Measurements from ENCODE around the gene NECAP2.

Gene NECAP2, protein sequence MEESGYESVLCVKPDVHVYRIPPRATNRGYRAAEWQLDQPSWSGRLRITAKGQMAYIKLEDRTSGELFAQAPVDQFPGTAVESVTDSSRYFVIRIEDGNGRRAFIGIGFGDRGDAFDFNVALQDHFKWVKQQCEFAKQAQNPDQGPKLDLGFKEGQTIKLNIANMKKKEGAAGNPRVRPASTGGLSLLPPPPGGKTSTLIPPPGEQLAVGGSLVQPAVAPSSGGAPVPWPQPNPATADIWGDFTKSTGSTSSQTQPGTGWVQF

DNA sequence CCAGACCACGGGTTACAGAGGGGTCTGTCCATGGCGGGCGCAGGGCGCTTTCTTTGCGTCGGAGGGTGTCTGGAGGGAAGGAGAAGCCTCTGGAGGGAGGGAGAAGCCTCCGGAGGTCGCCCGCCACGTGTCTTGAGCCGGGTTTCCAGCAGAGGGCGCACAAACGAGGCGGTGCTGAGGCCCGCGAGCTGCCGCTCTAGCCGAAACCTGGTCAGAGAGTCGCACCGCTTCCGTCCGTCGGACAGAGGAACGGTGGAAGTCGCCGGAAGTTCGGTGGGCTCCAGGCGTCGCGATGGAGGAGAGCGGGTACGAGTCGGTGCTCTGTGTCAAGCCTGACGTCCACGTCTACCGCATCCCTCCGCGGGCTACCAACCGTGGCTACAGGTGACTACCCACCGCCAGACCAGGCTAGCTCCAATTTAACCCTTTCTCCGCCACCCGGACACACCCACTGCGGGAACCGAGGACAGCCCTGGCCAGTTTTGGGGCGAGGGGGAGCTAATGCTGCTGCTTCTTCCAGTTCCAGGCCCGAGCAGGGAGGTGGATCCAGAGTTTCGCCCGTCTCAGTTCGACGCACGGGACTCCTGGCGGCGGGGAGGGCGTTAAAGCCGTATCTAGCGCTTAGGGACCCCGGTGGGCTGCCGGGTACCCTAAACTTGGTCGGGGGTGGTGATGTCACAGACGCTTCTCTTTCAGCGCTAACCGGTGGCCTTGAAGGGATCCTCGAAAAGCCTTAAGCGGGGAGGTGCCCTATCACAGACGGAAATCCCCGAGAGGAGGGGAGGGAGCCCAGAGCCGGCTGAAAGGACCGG lies at the start of gene NECAP2:
TSS of gene NECAP2 (plus strand) at position 255 of the 812 bp plus-strand sequence. CDS start at position 293, 38 bp downstream.
- DNase-seq (ENCODE audit: low read depth) = peak; percentile 88

DNA sequence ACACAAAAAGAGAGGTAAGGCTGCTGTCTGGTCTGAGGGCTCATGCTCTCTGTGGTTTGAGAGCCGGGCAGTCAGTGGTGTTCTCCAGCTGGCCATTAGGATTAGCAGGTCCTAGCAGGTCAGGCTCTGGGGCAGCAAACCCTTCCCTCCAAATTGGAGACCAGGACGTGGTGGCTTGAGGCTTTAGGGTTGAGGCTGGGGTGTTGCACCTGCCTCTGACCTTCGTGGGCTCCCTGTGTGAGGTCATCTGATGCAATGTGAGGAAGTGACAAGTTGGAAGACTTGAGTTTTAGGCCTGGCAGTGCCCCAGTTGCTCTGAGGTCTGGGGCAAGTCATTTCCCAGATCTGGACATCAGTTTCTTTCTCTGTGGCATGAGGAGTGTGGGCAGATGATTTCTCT lies 49.1 kb upstream of the NECAP2 start:
- no peak for DNase-seq (ENCODE audit: low read depth)

DNA sequence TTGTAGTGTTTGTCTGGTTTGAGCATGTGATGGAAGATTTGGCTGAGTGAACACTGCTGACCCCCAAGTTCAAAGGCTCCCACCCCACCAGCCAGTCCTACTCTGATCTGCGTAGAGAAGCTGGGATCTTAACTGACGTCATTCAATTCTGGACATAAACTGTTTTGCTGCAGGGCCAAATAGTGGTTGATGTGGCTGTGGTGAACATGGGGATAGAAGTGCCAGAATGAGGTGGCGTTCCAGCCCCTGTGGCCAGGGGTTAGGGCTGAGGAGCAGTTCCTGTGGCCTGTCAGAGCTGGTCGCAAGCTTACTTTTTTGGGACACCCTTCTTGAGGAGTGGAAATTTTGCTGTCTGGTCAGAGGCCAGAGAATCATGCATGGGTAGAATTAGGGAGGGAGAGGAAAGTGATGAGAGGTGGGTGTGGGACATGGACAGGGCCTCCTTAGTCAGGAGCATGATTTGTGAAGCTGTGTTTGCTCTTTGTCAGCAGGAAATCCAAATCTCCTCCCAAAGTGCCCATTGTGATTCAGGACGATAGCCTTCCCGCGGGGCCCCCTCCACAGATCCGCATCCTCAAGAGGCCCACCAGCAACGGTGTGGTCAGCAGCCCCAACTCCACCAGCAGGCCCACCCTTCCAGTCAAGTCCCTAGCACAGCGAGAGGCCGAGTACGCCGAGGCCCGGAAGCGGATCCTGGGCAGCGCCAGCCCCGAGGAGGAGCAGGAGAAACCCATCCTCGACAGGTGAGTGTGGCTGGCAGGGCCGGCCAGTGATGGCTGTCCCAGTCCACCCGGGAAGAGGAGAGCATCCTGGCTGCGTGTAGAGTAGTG lies 47.6 kb upstream of the NECAP2 start:
- no peak for DNase-seq (ENCODE audit: low read depth)

DNA sequence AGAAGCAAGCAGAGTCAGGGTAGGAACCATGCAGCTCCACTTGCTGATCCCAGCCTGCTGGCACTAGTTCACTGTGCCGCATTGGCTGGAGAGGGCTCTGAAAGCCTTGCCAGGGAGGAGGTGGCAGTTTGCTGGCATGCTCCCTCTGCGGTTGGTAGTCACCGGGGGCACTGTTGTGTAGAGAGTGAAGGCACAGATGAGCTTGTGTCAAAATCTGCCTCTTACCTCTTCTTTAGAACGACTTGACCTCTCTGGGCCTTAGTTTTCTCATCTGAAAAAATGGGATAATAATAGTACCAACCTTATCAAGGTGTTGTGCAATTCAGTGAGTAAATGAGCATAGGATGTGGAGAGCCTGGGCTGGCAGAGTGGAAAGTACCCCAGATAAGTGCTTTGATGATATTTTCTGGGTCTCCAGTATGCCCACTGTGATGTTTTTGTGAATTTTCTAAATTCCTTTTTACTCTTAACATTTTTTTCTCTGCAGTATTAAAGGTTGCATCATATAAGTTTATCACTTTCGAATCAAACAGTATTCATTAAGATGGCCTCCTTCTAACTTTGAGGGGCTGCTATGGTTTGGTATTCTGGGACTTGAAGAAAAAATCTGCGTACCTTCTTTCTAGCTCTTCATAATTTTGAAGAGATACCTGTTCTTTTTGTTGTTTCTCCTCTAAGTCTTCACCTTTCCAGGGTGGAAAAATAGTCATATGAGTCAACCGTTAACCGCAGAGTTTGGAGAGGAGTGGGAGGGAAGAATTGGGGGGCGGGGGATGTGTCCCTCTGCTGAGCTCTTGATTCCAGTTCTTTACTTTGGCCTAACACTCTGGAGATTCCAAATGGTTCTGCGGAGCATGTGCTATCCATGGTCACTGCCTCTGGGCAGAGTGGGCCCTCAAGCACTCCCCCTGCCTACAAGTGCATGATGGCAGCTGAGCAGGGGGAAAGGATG lies 46.7 kb upstream of the NECAP2 start:
- peak; percentile 36 for DNase-seq (ENCODE audit: low read depth)

DNA sequence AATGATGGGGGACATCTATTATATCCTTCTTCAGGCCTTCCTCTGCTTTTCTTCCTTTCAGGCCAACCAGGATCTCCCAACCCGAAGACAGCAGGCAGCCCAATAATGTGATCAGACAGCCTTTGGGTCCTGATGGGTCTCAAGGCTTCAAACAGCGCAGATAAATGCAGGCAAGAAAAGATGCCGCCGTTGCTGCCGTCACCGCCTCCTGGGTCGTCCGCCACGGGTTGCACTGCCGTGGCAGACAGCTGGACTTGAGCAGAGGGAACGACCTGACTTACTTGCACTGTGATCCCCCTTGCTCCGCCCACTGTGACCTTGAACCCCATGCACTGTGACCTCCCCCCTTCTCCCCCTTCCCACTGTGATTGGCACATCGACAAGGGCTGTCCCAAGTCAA lies 45.5 kb upstream of the NECAP2 start:
- no peak for DNase-seq (ENCODE audit: low read depth)

DNA sequence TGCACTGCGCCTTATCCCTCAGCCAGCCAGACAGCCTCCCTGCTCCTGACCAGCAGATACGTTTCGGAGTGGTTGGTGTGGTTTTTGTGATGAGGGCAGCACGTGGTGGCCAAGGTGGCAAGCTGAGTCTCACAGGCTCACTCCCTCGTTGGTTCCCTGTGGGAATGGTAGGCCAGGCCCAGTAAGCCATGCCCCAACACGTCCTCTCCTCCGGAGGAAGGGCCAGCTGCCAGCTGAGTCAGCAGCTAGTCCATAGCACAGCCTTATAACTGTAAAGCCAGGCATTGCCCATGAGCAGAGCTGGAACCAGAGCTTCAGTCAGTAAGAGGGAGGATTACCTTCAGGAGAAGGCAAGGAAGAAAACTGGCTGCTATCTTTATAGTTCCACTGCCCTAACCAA lies 43.9 kb upstream of the NECAP2 start:
- peak; percentile 84 for DNase-seq (ENCODE audit: low read depth)

DNA sequence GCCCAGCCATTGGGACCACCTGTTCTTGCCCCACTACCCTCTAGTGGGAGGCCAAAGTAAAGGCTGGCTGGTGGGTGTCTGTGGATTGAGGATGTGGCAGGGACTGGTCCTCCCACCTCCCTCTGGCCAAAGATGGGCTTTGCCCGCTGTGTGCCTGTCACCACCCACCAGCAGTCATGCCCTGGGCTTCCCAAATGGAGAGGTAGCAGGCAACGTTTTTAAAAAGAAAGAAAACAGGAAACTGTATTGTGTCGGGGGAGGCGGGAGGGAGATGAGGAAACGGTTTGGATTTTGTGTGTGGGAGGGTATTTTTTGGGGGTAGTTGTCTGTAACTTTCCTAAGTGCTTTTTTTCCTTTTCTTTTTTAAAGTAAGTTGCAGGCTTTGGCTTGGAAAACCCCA lies 43.4 kb upstream of the NECAP2 start:
- no peak for DNase-seq (ENCODE audit: low read depth)

DNA sequence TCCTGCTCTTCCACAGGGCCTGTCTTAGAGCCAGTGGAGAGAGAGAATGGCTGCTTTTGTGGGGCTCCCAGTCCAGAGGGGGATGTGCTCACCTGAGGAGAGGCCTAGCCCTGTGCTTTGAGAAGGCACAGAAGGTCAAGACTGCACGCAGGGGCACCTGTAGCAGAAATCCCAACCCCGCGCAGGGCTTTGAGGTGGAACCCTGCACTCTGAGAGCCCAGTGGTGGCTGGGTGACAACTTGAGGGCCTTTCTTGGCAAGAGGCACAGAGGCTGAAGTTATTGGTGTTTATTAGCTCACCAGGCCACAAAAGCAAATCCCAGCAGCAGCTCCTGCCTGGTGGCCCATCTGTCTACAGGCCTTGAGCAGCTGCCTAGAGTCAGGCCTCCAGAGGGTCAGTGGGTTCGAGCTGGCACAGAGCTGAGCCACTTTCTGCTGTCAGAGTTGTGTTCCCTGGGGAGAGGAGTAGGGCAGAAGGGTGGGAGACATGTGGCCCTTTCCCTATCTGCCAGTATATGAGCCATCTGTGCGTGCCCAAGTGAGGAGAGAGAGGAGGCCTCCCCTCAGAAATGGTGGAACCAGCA lies 42.1 kb upstream of the NECAP2 start:
- DNase-seq (ENCODE audit: low read depth) = no peak

DNA sequence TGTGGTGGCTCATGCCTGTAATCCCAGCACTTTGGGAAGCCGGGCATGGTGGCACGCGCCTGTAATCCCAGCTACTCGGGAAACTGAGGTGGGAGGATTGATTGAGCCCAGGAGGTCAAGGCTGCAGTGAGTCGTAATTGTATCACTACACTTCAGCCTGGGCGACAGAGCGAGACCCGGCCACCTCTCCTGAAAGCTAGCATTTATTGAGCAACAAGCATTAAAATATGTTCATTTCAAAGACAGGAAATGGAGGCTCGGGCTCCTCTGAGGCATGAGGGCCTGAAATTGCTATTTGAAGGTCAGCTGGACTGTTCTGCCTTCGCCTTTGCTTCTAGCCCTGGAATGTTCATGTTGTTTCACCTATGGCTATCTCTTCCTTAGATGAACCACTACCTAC lies 37.8 kb upstream of the NECAP2 start:
- no peak for DNase-seq (ENCODE audit: low read depth)

DNA sequence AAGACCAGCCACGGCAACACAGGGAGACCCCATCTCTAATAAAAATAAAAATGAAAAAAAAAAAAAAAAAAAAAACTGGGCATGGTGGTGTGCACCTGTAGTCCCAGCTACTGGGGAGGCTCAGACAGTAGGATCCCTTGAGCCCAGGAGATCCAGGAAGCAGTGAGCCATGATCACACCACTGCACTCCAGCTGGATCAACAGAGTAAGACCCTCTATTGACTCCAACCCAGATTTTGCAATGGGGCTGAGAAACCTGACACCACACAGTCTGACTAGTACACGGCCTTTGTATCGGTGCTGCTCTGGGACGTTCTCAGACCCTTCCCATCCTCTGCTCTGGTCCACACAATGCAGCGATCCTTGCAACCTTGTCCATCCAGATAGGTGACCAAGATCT lies 35.1 kb upstream of the NECAP2 start:
- no peak for DNase-seq (ENCODE audit: low read depth)

DNA sequence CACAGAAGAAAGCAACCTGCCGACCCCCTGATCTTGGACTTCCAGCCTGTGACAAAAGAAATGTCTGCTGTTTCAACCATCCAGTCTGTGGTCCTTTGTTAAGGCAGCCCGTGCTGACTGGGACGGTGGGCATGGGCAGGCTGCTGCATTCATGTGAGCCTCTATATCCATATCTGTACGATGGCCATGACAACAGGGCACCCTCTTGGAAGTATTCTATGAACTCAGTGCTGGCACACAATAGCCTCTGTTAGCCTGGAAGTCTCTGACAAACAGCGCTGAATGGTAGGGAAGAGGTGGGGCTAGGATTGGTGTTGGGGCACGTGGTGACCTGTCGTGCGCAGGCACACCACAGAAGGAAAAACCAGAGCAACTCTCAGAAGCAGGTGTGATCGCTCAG lies 33.7 kb upstream of the NECAP2 start:
- DNase-seq (ENCODE audit: low read depth) = no peak

DNA sequence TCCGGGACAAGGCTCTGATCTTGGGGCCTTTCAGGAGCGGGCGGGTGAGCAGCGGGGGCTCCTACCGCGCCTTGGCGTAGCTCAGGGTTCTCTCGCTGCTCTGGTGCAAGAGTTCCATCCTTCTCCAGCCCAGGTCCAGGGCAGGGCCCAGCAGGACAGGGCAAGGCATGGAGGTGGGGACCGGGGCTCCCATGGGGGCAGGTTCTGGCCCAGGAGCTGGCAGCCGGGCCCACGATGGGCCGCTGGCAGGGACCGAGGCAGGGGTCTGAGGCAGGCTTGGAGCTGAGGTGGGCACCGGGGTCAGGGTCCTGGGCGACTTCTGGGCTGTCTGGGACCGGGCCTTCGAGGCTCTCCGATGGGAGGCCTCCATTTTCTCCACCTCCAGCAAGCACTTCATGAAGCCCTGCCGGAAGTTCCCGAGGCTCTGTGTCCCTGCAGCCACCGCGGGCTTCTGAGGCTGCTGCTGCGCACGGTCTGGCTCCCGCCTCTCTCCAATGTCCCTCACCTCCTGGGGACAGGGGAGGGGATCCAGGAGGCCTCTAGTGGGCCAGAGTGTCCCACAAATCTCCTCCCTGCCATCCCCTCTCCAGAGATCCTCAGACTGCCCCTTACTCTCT lies 30.9 kb upstream of the NECAP2 start:
- DNase-seq (ENCODE audit: low read depth) = no peak

DNA sequence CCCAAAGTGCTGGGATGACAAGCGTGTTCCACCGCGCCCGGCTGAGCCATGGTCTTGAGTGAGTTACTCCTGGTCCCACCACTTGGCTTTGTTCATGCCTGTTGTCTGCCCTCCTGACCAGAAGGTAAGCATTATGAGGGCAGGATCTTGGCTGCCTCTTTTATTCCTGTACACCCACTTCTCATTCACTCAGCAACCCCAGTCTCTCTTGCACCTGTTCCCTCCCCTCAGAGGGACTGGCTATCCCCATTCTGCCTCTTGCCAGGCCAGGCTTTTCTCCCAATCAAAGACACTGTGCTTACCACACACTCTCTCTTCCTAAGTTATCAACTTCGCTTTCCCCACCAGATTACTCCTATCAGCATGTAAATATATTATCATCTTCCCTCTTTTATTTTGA lies 29.7 kb upstream of the NECAP2 start:
- DNase-seq (ENCODE audit: low read depth) = no peak

DNA sequence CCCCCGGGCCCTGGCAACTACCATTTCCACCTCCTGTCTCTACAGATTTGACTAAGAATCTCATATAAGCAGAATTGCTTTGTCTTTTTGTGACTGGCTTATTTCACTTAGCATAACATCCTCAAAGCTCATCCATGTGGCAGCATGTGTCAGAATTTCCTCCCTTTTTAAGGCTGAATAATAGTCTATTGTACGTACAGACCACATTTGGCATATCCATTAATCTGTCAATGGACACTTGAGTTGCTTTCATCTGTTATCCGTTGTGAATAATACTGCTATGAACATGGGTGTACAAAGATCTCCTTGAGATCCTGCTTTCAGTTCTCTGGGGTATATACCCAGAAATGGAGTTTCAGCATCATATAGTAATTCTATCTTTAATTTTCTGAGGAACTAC lies 27.3 kb upstream of the NECAP2 start:
- no peak for DNase-seq (ENCODE audit: low read depth)

DNA sequence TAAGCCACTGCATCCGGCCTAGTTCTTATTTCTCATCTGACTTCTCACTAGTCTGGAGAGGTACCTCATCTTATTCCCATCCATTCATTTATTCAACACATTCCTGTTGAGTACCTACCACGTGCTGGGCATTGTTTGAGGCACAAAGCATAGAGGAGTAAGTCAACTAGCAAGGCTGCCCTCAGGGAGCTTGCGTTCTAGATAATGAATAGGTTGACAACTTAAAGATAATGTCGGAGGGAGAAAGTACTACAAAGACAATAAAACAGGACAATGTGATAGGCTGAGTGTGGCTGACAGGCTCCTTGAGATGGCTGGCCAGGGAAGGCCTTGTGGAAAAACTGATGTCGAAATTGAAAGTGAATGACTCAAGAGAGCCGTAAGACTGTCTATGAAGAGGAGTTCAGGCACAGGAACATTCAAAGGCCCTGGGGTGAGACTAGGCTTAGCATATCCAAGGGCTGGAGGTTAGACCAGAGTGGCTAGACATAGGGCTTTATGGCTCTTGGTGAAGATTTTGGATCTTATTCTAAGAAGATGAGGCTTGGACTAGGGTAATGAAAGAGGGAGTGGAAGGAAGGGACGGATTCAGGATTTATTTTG lies 21.6 kb upstream of the NECAP2 start:
- DNase-seq (ENCODE audit: low read depth) = peak; percentile 54

DNA sequence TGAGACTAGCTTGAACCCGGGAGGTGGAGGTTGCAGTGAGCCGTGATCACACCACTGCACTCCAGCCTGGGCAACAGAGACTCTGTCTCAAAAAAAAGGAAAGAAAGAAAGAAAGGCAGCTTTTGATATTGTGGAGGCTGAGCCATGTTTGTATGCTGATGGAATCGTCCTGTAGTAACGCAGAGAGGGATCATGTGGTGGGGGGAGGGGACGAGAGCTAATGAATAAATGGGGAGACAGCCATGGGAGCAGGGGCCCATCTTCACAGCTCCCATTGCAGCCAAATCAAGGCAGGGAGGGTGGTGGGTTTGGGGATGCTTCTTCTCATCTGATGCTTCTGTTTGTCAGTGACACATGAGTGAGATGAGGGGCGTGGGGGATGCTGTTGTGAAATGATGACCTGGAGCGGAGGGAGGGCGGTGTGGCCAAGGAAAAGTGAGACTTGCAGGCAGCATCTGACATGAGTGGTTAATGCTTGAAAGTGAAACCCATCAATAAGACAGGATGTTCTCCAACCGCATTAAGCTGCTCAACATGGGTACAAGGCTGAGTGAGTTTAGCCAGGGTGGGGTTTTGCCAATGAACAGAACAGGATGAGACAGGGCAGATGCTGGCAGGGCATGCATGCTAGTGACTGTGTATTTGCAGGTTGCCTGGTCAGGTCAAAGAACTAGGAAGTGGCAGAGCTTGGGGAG lies 20.0 kb upstream of the NECAP2 start:
- DNase-seq (ENCODE audit: low read depth) = no peak

DNA sequence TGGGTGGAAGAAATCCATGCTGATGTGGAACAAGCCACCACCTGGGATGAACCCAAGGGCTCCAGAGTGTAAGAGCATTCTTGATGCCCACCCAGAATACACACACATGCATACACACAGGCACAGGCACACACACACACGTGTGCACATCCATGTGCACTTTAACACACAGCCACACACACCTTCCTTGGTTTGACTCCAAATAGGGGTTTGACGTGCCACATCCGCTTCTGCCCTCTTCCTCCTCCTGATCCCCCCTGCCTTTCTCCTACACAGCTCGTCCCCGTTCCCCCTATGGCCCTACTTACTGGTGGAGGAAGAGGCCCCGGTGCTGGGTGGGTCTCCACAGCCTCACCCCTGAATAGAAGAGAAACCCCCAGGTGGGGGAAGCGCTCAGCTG lies 19.3 kb upstream of the NECAP2 start:
- no peak for DNase-seq (ENCODE audit: low read depth)

DNA sequence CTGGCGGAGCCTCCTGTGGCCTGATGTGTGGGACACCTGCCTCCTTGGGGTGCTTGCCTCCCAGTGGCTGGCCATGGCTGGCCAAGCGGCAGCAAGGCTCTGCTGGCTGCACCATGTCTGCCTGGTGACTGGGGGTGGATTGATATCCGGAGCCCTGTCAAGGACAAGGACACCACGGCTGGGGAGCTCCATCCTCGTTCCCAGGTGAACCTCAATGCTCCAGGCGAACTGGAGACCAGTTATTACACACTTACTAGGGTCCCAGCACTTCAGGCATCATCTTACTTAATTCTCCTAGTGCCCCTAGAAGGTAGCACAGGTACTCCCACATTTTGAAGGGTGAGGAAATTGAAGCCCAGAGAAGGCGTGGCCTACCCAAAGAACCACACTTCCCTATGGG lies 18.5 kb upstream of the NECAP2 start:
- DNase-seq (ENCODE audit: low read depth) = no peak

DNA sequence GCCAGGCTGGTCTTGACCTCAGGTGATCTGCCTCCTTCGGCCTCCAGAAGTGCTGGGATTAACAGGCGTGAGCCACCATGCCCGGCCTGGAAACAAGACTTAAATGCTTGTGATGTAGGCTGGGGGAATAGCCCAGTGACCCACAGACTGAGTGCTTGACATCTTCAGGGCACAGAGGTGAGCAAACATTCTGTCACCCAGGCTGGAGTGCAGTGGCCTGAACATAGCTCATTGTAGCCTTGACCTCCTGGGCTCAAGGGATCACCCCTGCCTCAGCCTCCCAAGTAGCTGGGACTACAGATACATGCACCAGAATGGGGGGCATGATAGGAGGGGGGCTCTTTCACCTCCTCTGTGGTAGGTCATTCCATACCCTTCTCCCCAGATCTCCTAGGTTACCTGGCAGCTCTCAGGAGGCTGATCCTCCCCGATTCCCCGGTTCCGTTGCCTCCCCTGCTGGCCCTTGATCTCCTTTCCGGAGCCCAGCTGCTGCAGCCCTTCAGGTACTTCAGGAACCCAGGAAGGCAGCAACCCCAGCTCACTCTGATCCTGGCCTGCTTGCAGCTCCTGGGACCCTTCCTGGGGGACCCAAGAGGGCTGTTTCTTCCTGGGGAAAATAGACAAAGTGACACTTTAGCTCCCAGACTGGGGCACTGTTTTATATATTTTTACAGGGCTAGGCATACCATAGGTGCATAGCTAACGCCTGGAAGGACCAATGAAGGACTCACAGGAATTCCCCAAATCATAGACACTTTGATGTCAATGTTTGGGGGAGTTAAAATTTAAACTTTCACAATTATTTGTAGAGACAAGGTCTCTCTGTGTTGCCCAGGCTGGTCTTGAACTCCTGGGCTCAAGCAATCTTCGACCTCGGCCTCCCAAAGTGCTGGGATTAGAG lies 15.1 kb upstream of the NECAP2 start:
- DNase-seq (ENCODE audit: low read depth) = no peak

Data from amniotic epithelial cell (primary cell).